ENCODE data around the gene NPRL2. TPM values are rescaled to one million over a fixed set of nuclear protein-coding genes. Genes with fewer than 3 reads are reported as not detected.

Gene NPRL2
- total and polyA plus RNA-seq, 2 of the 13 experiments (the other 11 are each of a cell fraction or from before 2014, with no cell fraction given): 30.6 to 51.4 TPM

GRCh38 chr3:50337175-50337861 lies 13.3 kb downstream of the NPRL2 start (continued):
- no peak; the same call in 1 of the 2 replicates for TF ChIP-seq ZNF337 (CRISPR knock-in tag; IDR thresholded peaks at IDR 0.05; ENCODE audit: borderline replicate concordance, low read depth)
- peak; percentile 69; the same call in 1 of the 2 replicates for TF ChIP-seq ZFP37 (CRISPR knock-in tag; IDR thresholded peaks at IDR 0.05; ENCODE audit: borderline replicate concordance)
- peak; percentile 52 for TF ChIP-seq BCL3 (CRISPR knock-in tag; IDR thresholded peaks at IDR 0.05)
- TF ChIP-seq ZNF766 (CRISPR knock-in tag; IDR thresholded peaks at IDR 0.05; ENCODE audit: borderline replicate concordance): no peak
- TF ChIP-seq, protein P1, sequence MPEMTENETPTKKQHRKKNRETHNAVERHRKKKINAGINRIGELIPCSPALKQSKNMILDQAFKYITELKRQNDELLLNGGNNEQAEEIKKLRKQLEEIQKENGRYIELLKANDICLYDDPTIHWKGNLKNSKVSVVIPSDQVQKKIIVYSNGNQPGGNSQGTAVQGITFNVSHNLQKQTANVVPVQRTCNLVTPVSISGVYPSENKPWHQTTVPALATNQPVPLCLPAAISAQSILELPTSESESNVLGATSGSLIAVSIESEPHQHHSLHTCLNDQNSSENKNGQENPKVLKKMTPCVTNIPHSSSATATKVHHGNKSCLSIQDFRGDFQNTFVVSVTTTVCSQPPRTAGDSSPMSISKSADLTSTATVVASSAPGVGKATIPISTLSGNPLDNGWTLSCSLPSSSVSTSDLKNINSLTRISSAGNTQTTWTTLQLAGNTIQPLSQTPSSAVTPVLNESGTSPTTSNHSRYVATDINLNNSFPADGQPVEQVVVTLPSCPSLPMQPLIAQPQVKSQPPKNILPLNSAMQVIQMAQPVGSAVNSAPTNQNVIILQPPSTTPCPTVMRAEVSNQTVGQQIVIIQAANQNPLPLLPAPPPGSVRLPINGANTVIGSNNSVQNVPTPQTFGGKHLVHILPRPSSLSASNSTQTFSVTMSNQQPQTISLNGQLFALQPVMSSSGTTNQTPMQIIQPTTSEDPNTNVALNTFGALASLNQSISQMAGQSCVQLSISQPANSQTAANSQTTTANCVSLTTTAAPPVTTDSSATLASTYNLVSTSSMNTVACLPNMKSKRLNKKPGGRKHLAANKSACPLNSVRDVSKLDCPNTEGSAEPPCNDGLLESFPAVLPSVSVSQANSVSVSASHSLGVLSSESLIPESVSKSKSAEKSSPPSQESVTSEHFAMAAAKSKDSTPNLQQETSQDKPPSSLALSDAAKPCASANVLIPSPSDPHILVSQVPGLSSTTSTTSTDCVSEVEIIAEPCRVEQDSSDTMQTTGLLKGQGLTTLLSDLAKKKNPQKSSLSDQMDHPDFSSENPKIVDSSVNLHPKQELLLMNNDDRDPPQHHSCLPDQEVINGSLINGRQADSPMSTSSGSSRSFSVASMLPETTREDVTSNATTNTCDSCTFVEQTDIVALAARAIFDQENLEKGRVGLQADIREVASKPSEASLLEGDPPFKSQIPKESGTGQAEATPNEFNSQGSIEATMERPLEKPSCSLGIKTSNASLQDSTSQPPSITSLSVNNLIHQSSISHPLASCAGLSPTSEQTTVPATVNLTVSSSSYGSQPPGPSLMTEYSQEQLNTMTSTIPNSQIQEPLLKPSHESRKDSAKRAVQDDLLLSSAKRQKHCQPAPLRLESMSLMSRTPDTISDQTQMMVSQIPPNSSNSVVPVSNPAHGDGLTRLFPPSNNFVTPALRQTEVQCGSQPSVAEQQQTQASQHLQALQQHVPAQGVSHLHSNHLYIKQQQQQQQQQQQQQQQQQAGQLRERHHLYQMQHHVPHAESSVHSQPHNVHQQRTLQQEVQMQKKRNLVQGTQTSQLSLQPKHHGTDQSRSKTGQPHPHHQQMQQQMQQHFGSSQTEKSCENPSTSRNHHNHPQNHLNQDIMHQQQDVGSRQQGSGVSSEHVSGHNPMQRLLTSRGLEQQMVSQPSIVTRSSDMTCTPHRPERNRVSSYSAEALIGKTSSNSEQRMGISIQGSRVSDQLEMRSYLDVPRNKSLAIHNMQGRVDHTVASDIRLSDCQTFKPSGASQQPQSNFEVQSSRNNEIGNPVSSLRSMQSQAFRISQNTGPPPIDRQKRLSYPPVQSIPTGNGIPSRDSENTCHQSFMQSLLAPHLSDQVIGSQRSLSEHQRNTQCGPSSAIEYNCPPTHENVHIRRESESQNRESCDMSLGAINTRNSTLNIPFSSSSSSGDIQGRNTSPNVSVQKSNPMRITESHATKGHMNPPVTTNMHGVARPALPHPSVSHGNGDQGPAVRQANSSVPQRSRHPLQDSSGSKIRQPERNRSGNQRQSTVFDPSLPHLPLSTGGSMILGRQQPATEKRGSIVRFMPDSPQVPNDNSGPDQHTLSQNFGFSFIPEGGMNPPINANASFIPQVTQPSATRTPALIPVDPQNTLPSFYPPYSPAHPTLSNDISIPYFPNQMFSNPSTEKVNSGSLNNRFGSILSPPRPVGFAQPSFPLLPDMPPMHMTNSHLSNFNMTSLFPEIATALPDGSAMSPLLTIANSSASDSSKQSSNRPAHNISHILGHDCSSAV (CRISPR knock-in tag; IDR thresholded peaks at IDR 0.05; ENCODE audit: borderline replicate concordance): 0 out of 2 replicates have a peak, but pooled peaks have one; percentile 89
- TF ChIP-seq NCOR1 (IDR thresholded peaks at IDR 0.05; ENCODE audit: borderline replicate concordance, low read length): no peak
- peak; percentile 68; the same call in 1 of the 2 replicates for TF ChIP-seq MTA1 (CRISPR knock-in tag; IDR thresholded peaks at IDR 0.05; ENCODE audit: borderline replicate concordance)
- 0 out of 2 replicates have a peak, but pooled peaks have one; percentile 13 for TF ChIP-seq ISL2 (CRISPR knock-in tag; IDR thresholded peaks at IDR 0.05)
- TF ChIP-seq, protein P2, sequence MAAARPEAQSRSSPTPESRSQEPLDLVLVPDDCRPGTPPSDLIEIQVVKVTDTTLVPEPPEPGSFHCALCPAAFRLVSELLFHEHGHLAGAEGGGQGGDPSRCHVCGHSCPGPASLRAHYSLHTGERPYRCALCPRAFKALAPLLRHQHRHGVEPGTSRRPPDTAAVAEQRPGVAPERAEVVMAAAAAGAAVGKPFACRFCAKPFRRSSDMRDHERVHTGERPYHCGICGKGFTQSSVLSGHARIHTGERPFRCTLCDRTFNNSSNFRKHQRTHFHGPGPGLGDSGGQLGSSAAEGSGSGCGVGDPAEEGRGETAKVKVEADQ (CRISPR knock-in tag; IDR thresholded peaks at IDR 0.05; ENCODE audit: borderline replicate concordance): no peak
- TF ChIP-seq FOXA1 (IDR thresholded peaks at IDR 0.05): no peak
- TF ChIP-seq FOXA1 (CRISPR knock-in tag; IDR thresholded peaks at IDR 0.05): no peak
- no peak for TF ChIP-seq ZNF660 (CRISPR knock-in tag; IDR thresholded peaks at IDR 0.05; ENCODE audit: borderline replicate concordance, low read depth)
- no peak for TF ChIP-seq MIXL1 (CRISPR knock-in tag; IDR thresholded peaks at IDR 0.05)
- no peak for TF ChIP-seq SRSF1 (optimal IDR thresholded peaks at IDR 0.05; ENCODE audit: low read depth, low read length)
- TF ChIP-seq ARID2 (CRISPR knock-in tag; IDR thresholded peaks at IDR 0.05; ENCODE audit: borderline replicate concordance): 0 out of 2 replicates have a peak, but pooled peaks have one; percentile 46
- TF ChIP-seq MYPOP (CRISPR knock-in tag; IDR thresholded peaks at IDR 0.05): peak; percentile 78; the same call in 1 of the 2 replicates
- TF ChIP-seq ZNF780A (CRISPR knock-in tag; IDR thresholded peaks at IDR 0.05): peak; percentile 92
- peak; percentile 91 for TF ChIP-seq ARNT2 (CRISPR knock-in tag; IDR thresholded peaks at IDR 0.05; ENCODE audit: low read depth)

Measured in HepG2 (cell line).